Natural killer cell treated with Interleukin-12 subunit alpha and Interleukin-12 subunit beta and Interleukin-15 and Interleukin-18, amount 100 ng/mL, for 72 hours (primary cell): Measurements from ENCODE around the gene PLIN5. TPM values are rescaled to one million over a fixed set of nuclear protein-coding genes. Genes with fewer than 3 reads are reported as not detected.
A peak's percentile ranks its signal among the peaks of the same experiment; 100 is the strongest.
"Not testable (repeated sequence)": the region's sequence is repeated elsewhere in the genome, so short reads cannot be mapped to it uniquely, and the experiment has no call there.

Experiments used
- ATAC-seq, 2 donors: fragments of 150-1000 bp; cut with Tn5 transposase in 1 of 2; sonication (Bioruptor Pico), chemical (Tn5 transposase) in 1 of 2; 2 replicates each; pipeline ENCODE4 v1.10.0; 2021
- DNase-seq: peaks from one replicate; pipeline ENCODE4 v3.0.0; 2022; ENCODE audit warnings: low spot score
- H3K27ac Mint-ChIP-seq, 2 donors: 1 replicate in 1 of 2; 2 replicates in 1 of 2; pipeline ENCODE4 v1.8.0; 2022; ENCODE audit warnings: mixed read lengths in 2 of 2, mild to moderate bottlenecking in 1 of 2, moderate library complexity in 1 of 2
- H3K27me3 Mint-ChIP-seq, 2 donors: 1 replicate in 1 of 2; 2 replicates in 1 of 2; pipeline ENCODE4 v1.8.0; 2022; ENCODE audit warnings: mixed read lengths in 2 of 2
- H3K36me3 Mint-ChIP-seq: one replicate; pipeline ENCODE4 v1.8.0; 2022; ENCODE audit warnings: mixed read lengths
- H3K4me1 Mint-ChIP-seq, 2 donors: 1 replicate in 1 of 2; 2 replicates in 1 of 2; pipeline ENCODE4 v1.8.0; 2022; ENCODE audit warnings: low read depth in 2 of 2, mixed read lengths in 2 of 2, mild to moderate bottlenecking in 1 of 2
- H3K4me3 Mint-ChIP-seq: one replicate; pipeline ENCODE4 v1.8.0; 2022; ENCODE audit warnings: mixed read lengths
- H3K9me3 Mint-ChIP-seq: 2 replicates; pipeline ENCODE4 v1.8.0; 2022; ENCODE audit warnings: mixed read lengths
- total RNA-seq, 2 donors: library from RNA; stranded (reverse); gene quantifications; one replicate each; pipeline ENCODE4 v1.2.3, GENCODE V29; 2022

PLIN5 gene
- total RNA-seq, 2 donors from 2014 or later = not detected

DNA sequence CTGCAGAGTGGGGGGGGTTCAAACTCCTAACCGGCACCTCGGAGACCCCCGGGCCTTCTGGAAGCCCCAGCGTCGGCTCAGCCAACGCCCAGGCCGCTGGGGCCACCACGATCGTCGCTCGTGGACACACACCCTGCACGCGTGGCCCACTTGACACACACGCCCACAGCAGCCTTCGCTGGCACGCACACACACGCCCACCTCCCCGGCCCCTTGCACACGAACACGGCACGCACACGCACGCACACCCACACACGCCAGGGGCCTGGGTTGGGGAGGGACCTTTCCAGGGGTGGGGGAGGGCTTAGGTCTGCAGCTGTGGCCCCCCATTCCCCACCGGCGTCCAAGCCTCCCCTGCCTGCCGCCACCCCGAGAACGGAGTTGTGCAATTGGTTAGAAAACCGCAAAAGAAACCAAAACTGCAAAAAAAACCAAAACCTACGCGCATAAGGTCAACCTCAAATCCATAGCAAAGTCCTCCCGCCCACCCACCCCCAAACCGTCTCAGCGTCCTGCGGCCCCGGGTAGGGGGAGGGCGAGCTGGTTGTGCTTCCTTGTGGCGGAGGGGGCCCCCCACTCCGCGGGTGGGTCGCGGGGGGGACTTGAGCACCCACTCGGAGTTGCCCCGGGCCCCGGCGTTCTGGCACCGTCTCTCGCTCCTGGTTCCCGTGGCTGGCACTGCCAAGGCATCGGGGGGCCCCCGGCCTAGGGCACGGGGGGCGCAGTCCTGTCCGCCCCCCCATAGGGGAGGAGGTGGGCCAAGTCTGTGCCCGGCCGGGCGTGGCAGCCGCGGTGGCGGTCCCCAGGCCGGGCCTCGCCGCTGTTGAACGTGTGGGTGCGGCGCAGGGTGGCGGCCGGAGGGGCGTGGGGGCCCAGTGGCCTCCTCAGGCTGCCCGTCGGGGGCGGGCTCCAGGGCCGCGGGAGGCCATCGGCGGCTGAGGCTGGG, 8.1 kb upstream of the PLIN5 start:
- Mint-ChIP-seq H3K4me3 (no peak overlapping the region), H3K36me3 (no peaks in the 10 kb centered on the region), H3K9me3 (no peaks in the 10 kb centered on the region), H3K27me3 (peaks cover 0 to 7% of the 10 kb centered on the region in 2 donors), H3K4me1 (peaks cover 0 to 6% of the 10 kb centered on the region in 2 donors), H3K27ac (no peak overlapping the region)
- no peak for ATAC-seq
- no peak for DNase-seq

DNA sequence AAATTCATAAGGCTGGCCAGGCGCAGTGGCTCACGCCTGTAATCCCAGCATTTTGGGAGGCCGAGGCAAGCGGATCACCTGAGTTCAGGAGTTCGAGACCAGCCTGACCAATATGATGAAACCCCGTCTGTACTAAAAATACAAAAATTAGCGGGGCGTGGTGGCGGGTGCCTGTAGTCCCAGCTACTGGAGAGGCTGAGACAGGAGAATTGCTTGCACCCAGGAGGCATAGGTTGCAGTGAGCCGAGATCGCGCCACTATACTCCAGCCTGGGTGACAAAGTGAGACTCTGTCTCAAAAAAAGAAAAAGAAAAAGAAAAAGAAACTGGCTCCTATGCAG, 6.8 kb upstream of the PLIN5 start:
- H3K4me1 Mint-ChIP-seq, H3K27ac Mint-ChIP-seq, H3K36me3 Mint-ChIP-seq, H3K27me3 Mint-ChIP-seq, ATAC-seq, H3K4me3 Mint-ChIP-seq, DNase-seq, H3K9me3 Mint-ChIP-seq: not testable (repeated sequence)

DNA sequence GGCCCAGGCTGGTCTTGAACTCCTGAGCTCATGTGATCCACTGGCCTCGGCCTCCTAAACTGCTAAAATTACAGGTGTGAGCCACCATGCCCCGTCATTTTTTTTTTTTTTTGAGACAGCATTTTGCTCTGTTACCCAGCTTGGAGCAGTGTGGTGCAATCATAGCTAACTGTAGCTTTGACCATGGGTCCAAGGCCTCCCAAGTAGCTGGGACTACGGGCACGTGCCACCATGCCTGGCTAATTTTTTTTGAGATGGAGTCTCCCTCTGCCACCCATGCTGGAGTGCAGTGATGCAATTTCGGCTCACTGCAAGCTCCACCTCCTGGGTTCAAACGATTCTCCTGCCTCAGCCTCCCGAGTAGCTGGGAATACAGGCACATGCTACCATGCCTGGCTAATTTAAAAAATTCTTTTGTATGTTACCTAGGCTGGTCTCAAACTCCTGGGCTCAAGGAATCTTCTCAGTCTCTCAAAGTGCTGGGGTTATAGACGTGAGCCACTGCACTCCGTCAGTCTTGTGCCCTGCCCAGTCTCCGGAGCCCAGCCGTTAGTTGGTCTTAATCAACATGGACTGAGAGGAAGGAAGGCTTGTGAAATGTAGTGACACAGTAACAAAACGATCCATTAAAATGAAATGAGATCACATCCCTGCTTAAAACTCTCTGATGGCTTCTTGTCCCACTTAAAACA, 6.2 kb upstream of the PLIN5 start:
- ATAC-seq (no peak), DNase-seq (no peak)
- H3K36me3 Mint-ChIP-seq = no peaks in the 10 kb centered on the region
- H3K4me1 Mint-ChIP-seq = peaks cover 0 to 6% of the 10 kb centered on the region in 2 donors
- H3K4me3 Mint-ChIP-seq = no peak overlapping the region
- H3K9me3 Mint-ChIP-seq = no peaks in the 10 kb centered on the region
- H3K27ac Mint-ChIP-seq = no peak overlapping the region
- peaks cover 0 to 7% of the 10 kb centered on the region in 2 donors for H3K27me3 Mint-ChIP-seq

DNA sequence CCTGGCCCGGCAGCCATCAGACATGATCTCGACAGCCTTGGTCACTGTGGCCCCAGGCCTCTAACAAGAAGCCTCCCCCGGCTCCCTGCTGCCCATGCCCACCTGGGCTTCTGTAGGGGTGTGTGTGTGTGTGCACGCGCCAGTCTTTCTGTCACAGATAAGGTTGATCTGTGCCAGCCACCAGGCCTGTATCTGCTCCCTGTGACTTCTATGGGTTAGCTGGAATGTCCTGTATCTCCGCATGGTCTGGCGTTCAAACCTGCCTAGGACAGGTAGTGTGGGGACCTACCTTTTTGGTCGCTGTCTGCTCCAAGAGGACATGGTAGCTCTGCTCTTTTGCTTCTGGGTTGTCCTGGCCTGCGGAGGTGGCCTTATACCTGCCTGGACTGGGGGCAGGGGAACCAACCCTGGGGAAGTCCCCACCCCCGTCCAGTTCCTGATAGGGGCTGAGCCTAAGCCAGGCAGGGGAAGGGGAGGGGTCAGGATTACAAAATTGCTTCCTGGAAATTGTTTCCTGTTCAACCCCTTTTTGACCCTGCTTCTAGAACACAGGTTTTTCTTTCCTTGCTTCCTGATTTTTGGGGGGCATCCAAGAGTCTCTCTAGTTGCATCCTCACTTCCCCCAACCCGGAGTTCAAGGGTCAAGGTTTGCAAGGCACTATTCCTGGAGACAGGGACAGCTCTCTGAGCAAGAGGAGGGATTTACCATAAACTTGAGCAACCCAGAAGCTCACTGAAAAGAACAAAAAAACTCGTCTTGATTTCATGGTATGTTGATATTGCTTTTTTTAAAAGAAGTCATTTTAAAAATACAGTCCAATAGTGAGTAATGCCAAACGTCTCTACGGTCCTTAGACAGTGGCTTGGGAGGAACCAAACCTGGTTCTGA, 4.9 kb upstream of the PLIN5 start, which contains the start of gene LRG1:
TSS of gene LRG1 (minus strand) at position 344 of the 889 bp plus-strand sequence. CDS start at position 321, 23 bp downstream.
- peaks cover 0 to 9% of the 10 kb centered on the region in 2 donors for H3K4me1 Mint-ChIP-seq
- no peak for DNase-seq

DNA sequence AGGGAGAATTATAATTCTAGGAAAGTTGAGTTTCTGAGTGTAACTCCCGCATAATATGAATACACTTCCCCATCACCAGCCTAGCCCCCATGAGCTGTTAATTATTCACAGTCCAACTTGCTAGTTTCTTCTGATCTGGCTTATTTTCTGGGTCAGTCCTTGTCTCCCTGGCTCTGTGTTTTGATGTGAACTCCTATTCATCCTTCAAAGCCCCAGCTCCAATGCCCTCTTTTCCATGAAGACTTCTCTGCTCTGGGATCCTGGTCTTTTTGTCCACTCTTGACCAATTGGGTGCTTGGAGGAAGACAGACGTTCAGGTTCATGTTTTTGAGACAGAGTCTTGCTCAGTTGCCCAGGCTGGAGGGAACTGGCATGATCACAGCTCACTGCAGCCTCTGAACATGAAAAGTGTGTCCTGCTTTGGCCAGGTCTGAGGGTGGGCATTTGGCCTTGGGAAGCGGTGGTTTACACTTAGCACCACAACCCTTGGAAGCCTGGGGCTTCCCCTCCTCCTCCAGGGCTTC, 4.2 kb upstream of the PLIN5 start:
- Mint-ChIP-seq H3K4me3 (no peak overlapping the region), H3K4me1 (peaks cover 0 to 9% of the 10 kb centered on the region in 2 donors), H3K27ac (no peak overlapping the region), H3K9me3 (no peaks in the 10 kb centered on the region), H3K36me3 (no peaks in the 10 kb centered on the region), H3K27me3 (peaks cover 7 to 10% of the 10 kb centered on the region in 2 donors)
- no peak for DNase-seq
- ATAC-seq = no peak

More for the DNA sequence above, 4.9 kb upstream of the PLIN5 start, which contains the start of gene LRG1:
- Mint-ChIP-seq H3K4me3 (peak within 1 kb of the TSS; percentile 26), H3K27ac (peak within 1 kb of the TSS; percentile 49 to 53), H3K36me3 (no peaks in the 10 kb centered on the region), H3K27me3 (peaks cover 7 to 10% of the 10 kb centered on the region in 2 donors), H3K9me3 (no peaks in the 10 kb centered on the region)
- peak in 1 of 2 donors; percentile 52 for ATAC-seq

GRCh38 chr19:4538601-4538954, 3.6 kb upstream of the PLIN5 start:
- ATAC-seq (no peak), DNase-seq (no peak)
- peaks cover 0 to 9% of the 10 kb centered on the region in 2 donors for H3K4me1 Mint-ChIP-seq

DNA sequence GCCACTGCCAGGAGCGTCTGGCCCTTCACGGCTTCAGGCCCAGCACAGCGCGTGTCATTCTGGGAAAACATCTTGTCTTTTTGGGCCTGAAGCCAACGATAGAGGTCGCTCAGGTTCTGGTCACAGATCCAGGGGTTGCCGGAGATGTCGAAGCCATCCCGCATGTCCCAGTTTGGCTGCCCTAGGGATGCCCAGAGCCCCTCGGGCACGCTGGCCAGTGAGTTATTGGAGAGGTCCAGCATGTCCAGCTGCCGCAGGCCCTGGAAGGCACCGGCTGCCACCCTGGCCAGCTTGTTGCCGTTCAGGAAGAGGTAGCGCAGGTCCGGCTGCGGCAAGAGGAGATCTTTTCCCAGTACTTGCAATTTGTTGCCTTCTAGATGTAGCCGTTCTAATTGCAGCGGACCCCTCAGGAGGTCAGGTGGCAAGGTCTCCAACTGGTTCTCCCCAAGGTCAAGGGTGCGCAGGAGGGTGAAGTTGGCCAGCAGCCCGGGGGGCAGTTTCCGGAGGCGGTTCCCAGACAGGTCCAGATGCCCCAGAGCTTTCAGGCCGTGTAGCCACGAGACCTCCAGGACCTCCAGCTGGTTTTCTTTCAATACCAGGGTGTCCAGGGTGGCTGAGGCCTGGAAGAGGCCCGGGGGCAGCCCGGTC, 3.1 kb upstream of the PLIN5 start:
- H3K4me3 Mint-ChIP-seq = no peak overlapping the region
- peaks cover 7 to 14% of the 10 kb centered on the region in 2 donors for H3K27me3 Mint-ChIP-seq
- H3K27ac Mint-ChIP-seq = no peak overlapping the region
- H3K9me3 Mint-ChIP-seq = no peaks in the 10 kb centered on the region
- no peaks in the 10 kb centered on the region for H3K36me3 Mint-ChIP-seq
- ATAC-seq = no peak
- no peak for DNase-seq
- H3K4me1 Mint-ChIP-seq = peaks cover 0 to 9% of the 10 kb centered on the region in 2 donors

More at GRCh38 chr19:4538601-4538954, 3.6 kb upstream of the PLIN5 start:
- Mint-ChIP-seq H3K9me3 (no peaks in the 10 kb centered on the region), H3K27me3 (peaks cover 7 to 10% of the 10 kb centered on the region in 2 donors), H3K36me3 (no peaks in the 10 kb centered on the region), H3K4me3 (no peak overlapping the region), H3K27ac (no peak overlapping the region)

GRCh38 chr19:4536798-4537197, 1.8 kb upstream of the PLIN5 start:
- Mint-ChIP-seq H3K4me3 (no peak overlapping the region), H3K27me3 (peaks cover 7 to 14% of the 10 kb centered on the region in 2 donors), H3K9me3 (no peaks in the 10 kb centered on the region), H3K4me1 (peaks cover 0 to 9% of the 10 kb centered on the region in 2 donors), H3K27ac (no peak overlapping the region), H3K36me3 (no peaks in the 10 kb centered on the region)
- DNase-seq = no peak
- ATAC-seq = no peak

- Mint-ChIP-seq H3K27ac (no peak overlapping the region), H3K36me3 (no peaks in the 10 kb centered on the region), H3K9me3 (no peaks in the 10 kb centered on the region), H3K4me1 (peaks cover 0 to 3% of the 10 kb centered on the region in 2 donors), H3K4me3 (no peak overlapping the region), H3K27me3 (peaks cover 7 to 8% of the 10 kb centered on the region in 2 donors)
- ATAC-seq = no peak
- DNase-seq = no peak
These were observed 1.1 kb downstream of the PLIN5 start for GRCh38 chr19:4533835-4534424.

- Mint-ChIP-seq H3K27me3 (peaks cover 7% of the 10 kb centered on the region in 2 donors), H3K4me1 (peaks cover 0 to 3% of the 10 kb centered on the region in 2 donors), H3K36me3 (no peaks in the 10 kb centered on the region), H3K4me3 (no peak overlapping the region), H3K9me3 (no peaks in the 10 kb centered on the region), H3K27ac (no peak overlapping the region)
- ATAC-seq (no peak), DNase-seq (no peak)
These were observed 1.7 kb downstream of the PLIN5 start for GRCh38 chr19:4533334-4533733.

DNA sequence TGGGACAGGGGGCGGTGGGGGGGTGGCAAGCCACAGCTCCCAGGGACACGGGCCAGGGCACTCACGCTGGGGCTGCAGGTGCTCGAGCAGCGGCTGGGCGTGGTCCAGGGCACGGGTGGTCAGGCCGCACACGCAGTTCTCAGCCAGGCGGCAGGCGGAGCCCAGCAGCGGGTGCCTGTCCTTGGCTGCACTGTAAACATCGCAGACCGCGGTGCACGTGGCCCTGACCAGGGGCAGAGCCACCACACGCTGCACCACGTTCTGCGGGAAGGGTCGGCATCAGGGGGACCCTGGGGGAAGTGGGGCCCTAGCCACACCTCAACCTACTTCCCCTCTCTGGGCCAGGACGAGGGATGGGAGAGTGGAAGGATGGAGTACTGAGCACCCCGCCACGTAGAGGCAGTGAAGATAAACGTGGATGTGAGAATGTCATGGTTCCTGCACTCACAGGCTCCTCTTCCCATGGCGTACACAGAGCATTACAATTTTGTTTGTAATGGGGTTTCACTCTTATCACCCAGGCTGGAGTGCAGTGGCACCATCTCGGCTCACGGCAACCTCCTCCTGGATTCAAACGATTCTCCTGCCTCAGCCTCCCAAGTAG, 3.4 kb downstream of the PLIN5 start:
- DNase-seq (no peak), ATAC-seq (peak in 1 of 2 donors; percentile 26)
- Mint-ChIP-seq H3K27me3 (peaks cover 7% of the 10 kb centered on the region in 2 donors), H3K9me3 (no peaks in the 10 kb centered on the region), H3K36me3 (no peaks in the 10 kb centered on the region), H3K4me3 (no peak overlapping the region), H3K27ac (no peak overlapping the region), H3K4me1 (peaks cover 0 to 3% of the 10 kb centered on the region in 2 donors)

- H3K4me3 Mint-ChIP-seq = no peak overlapping the region
- no peak for DNase-seq
- no peaks in the 10 kb centered on the region for H3K4me1 Mint-ChIP-seq
- no peak overlapping the region for H3K27ac Mint-ChIP-seq
- H3K27me3 Mint-ChIP-seq = peaks cover 0 to 4% of the 10 kb centered on the region in 2 donors
- no peaks in the 10 kb centered on the region for H3K9me3 Mint-ChIP-seq
- H3K36me3 Mint-ChIP-seq = no peaks in the 10 kb centered on the region
- no peak for ATAC-seq
These were observed 5.0 kb downstream of the PLIN5 start for GRCh38 chr19:4529924-4530522.
